H9 (cell line): ENCODE measurements around the gene PELI3. TPM values are rescaled to one million over a fixed set of nuclear protein-coding genes. Genes with fewer than 3 reads are reported as not detected.

Experiments
- DNase-seq: peaks from one replicate; pipeline ENCODE4 v3.0.0-alpha.2; 2017
- H2AFZ ChIP-seq: one replicate; pipeline ENCODE4 v1.6.1; 2013; ENCODE audit warnings: mild to moderate bottlenecking, low read length, control low read depth, moderate library complexity
- H2AK5ac ChIP-seq: 2 replicates; pipeline ENCODE4 v1.6.1; 2013; ENCODE audit warnings: low read length, control low read depth, mixed read lengths; ENCODE audit not compliant: insufficient read length
- H2BK120ac ChIP-seq: one replicate; pipeline ENCODE4 v1.6.1; 2013; ENCODE audit warnings: low read depth, mild to moderate bottlenecking, low read length, control low read depth, inconsistent platforms; ENCODE audit not compliant: poor library complexity, severe bottlenecking
- H2BK12ac ChIP-seq: 2 replicates; pipeline ENCODE4 v1.6.1; 2013; ENCODE audit warnings: low read length, control low read depth, mixed read lengths, low read depth; ENCODE audit not compliant: insufficient read length
- H2BK15ac ChIP-seq: 2 replicates; pipeline ENCODE4 v1.6.1; 2013; ENCODE audit warnings: low read depth, low read length, control low read depth
- H2BK20ac ChIP-seq: one replicate; pipeline ENCODE4 v1.6.1; 2013; ENCODE audit warnings: low read depth, mild to moderate bottlenecking, low read length, control low read depth, inconsistent platforms; ENCODE audit not compliant: poor library complexity, severe bottlenecking
- H2BK5ac ChIP-seq: 2 replicates; pipeline ENCODE4 v1.6.1; 2013; ENCODE audit warnings: low read length, control low read depth, mixed read lengths; ENCODE audit not compliant: insufficient read length
- H3K14ac ChIP-seq: 2 replicates; pipeline ENCODE4 v1.6.1; 2013; ENCODE audit warnings: low read length, control low read depth; ENCODE audit not compliant: insufficient read depth
- H3K18ac ChIP-seq: 2 replicates; pipeline ENCODE4 v1.6.1; 2013; ENCODE audit warnings: low read depth, mild to moderate bottlenecking, mixed read lengths, low read length, control low read depth; ENCODE audit not compliant: insufficient read length
- H3K23ac ChIP-seq: 2 replicates; pipeline ENCODE4 v1.6.1; 2013; ENCODE audit warnings: low read length, control low read depth, mixed read lengths, low read depth; ENCODE audit not compliant: insufficient read length
- H3K23me2 ChIP-seq: 2 replicates; pipeline ENCODE4 v1.6.1; 2013; ENCODE audit warnings: low read depth, mild to moderate bottlenecking, mixed read lengths, low read length, control low read depth; ENCODE audit not compliant: insufficient read length, poor library complexity, severe bottlenecking
- H3K27ac ChIP-seq: 2 replicates; pipeline ENCODE4 v1.5.1; 2013; ENCODE audit warnings: low read length, control low read depth, mixed read lengths, low read depth; ENCODE audit not compliant: insufficient read length
- H3K27me3 ChIP-seq: 2 replicates; pipeline ENCODE4 v1.6.1; 2013; ENCODE audit warnings: low read length, control low read depth, inconsistent platforms; ENCODE audit not compliant: insufficient read depth
- H3K4ac ChIP-seq: 2 replicates; pipeline ENCODE4 v1.6.1; 2013; ENCODE audit warnings: low read depth, mild to moderate bottlenecking, control low read depth, inconsistent platforms, low read length, moderate library complexity
- H3K4me1 ChIP-seq: 2 replicates; pipeline ENCODE4 v1.6.1; 2013; ENCODE audit warnings: low read length, control low read depth, inconsistent platforms; ENCODE audit not compliant: insufficient read depth
- H3K4me2 ChIP-seq: 2 replicates; pipeline ENCODE4 v1.6.1; 2013; ENCODE audit warnings: low read length, control low read depth, mixed read lengths; ENCODE audit not compliant: insufficient read length, insufficient read depth
- H3K56ac ChIP-seq: 2 replicates; pipeline ENCODE4 v1.6.1; 2013; ENCODE audit warnings: low read depth, mild to moderate bottlenecking, mixed read lengths, low read length, control low read depth; ENCODE audit not compliant: insufficient read length
- H3K79me1 ChIP-seq: 2 replicates; pipeline ENCODE4 v1.6.1; 2013; ENCODE audit warnings: low read depth, mild to moderate bottlenecking, moderate library complexity, low read length, control low read depth, inconsistent platforms; ENCODE audit not compliant: insufficient read depth, poor library complexity, severe bottlenecking
- H3K79me2 ChIP-seq: 2 replicates; pipeline ENCODE4 v1.6.1; 2013; ENCODE audit warnings: low read length, control low read depth, inconsistent platforms; ENCODE audit not compliant: insufficient read depth
- H3K9ac ChIP-seq: 2 replicates; pipeline ENCODE4 v1.6.1; 2013; ENCODE audit warnings: low read length, control low read depth, mixed read lengths; ENCODE audit not compliant: insufficient read length; ENCODE audit errors: extremely low read depth
- H3K9me3 ChIP-seq: one replicate; pipeline ENCODE4 v1.6.1; 2013; ENCODE audit warnings: low read depth, low read length, inconsistent platforms; ENCODE audit not compliant: control insufficient read depth
- H3T11ph ChIP-seq: one replicate; pipeline ENCODE4 v1.6.1; 2013; ENCODE audit warnings: mild to moderate bottlenecking, low read length, control low read depth, inconsistent platforms
- H4K20me1 ChIP-seq: one replicate; pipeline ENCODE4 v1.6.1; 2013; ENCODE audit not compliant: control insufficient read depth, insufficient read length, insufficient read depth
- H4K5ac ChIP-seq: 2 replicates; pipeline ENCODE4 v1.6.1; 2013; ENCODE audit warnings: low read depth, mild to moderate bottlenecking, mixed read lengths, low read length, control low read depth; ENCODE audit not compliant: insufficient read length
- H4K8ac ChIP-seq: replicated peaks from 2 replicates; pipeline ENCODE4 v1.6.1; 2013; ENCODE audit warnings: low read length, control low read depth, mixed read lengths, low read depth; ENCODE audit not compliant: insufficient read length
- H4K91ac ChIP-seq: 2 replicates; pipeline ENCODE4 v1.6.1; 2013; ENCODE audit warnings: low read depth, mild to moderate bottlenecking, moderate library complexity, mixed read lengths, low read length, control low read depth; ENCODE audit not compliant: insufficient read length
- H3K27ac Mint-ChIP-seq, 3 experiments: 2 replicates in 2 of 3; 3 replicates in 1 of 3; pipeline ENCODE4 v1.8.0; 2020 to 2021; ENCODE audit warnings: mixed read lengths in 3 of 3, mild to moderate bottlenecking in 1 of 3, moderate library complexity in 1 of 3
- H3K27me3 Mint-ChIP-seq: 2 replicates; pipeline ENCODE4 v1.8.0; 2021; ENCODE audit warnings: low read depth, mild to moderate bottlenecking, moderate library complexity, mixed read lengths
- H3K36me3 Mint-ChIP-seq, 3 experiments: 2 replicates in 2 of 3; 3 replicates in 1 of 3; pipeline ENCODE4 v1.8.0; 2020 to 2021; ENCODE audit warnings: low read depth in 3 of 3, mixed read lengths in 3 of 3; ENCODE audit not compliant: insufficient read depth in 1 of 3
- H3K4me1 Mint-ChIP-seq, 2 experiments: 2 replicates each; pipeline ENCODE4 v1.8.0; 2020; ENCODE audit warnings: mixed read lengths in 2 of 2
- H3K4me3 Mint-ChIP-seq, 2 experiments: 2 replicates in 1 of 2; 3 replicates in 1 of 2; pipeline ENCODE4 v1.8.0; 2020 to 2021; ENCODE audit warnings: mild to moderate bottlenecking in 2 of 2, mixed read lengths in 2 of 2, moderate library complexity in 1 of 2
- H3K9me3 Mint-ChIP-seq, 2 experiments: 2 replicates in 1 of 2; 3 replicates in 1 of 2; pipeline ENCODE4 v1.8.0; 2020; ENCODE audit warnings: mild to moderate bottlenecking in 2 of 2, mixed read lengths in 2 of 2, moderate library complexity in 1 of 2
- WGBS: extraction: QIAGEN DNeasy Blood & Tissue Kit; methylation state at CpG from one replicate; pipeline ENCODE4 v1.1.7; 2013; ENCODE audit warnings: missing lambda C conversion rate, low lambda C conversion rate, mixed read lengths; ENCODE audit not compliant: insufficient read length; ENCODE audit errors: extremely low coverage; 5-methylcytosine and 5-hydroxymethylcytosine counted together
- total RNA-seq: library from RNA; stranded (reverse); gene quantifications from 2 replicates; pipeline ENCODE4 v1.2.1, GENCODE V29; 2021
- TF ChIP-seq, protein P1 (sequence below): fragments of 200-600 bp; sonication (generic); conservative IDR thresholded peaks from 3 replicates; pipeline ENCODE4 v1.8.0; 2021; ENCODE audit warnings: antibody characterized with exemption, mild to moderate bottlenecking

The PELI3 gene
- total RNA-seq, 1 experiment from 2014 or later = 10.3 TPM

DNA sequence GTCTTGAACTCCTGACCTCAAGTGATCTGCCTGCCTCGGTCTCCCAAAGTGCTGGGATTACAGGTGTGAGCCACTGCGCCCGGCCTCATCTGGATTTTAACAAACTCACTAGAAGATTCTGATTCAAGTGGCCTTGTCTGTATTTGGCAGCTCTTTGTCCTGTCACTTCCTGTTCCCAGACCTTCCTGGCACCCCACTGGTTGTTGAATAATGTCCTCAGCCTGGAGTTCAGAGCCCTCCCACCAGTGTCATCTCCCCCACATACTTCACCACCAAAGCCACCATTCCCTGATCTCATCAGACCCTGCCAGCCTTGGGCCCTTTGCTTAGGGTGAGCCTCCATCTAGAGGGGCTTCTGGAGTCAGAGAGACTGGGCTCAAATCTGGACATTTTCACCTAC, 3.3 kb downstream of the PELI3 start:
- Histone ChIP-seq H3K79me2 (no peaks in the 10 kb centered on the region), H4K5ac (no peak overlapping the region), H4K20me1 (no peaks in the 10 kb centered on the region), H3K4me2 (no peak overlapping the region), H4K91ac (no peak overlapping the region), H2AK5ac (no peak overlapping the region), H3K4me1 (no peaks in the 10 kb centered on the region; the same call in 1 of the 2 replicates), H2BK12ac (no peak overlapping the region), H2BK15ac (no peak overlapping the region), H2BK5ac (no peak overlapping the region), H2AFZ (no peak overlapping the region), H3K9ac (no peak overlapping the region), H2BK20ac (no peak overlapping the region), H4K8ac (no peak overlapping the region), H2BK120ac (no peak overlapping the region), H3K23me2 (peaks cover 6% of the 10 kb centered on the region), H3T11ph (no peak overlapping the region), H3K4ac (no peak overlapping the region), H3K18ac (no peak overlapping the region), H3K27me3 (no peaks in the 10 kb centered on the region), H3K27ac (no peak overlapping the region), H3K79me1 (no peaks in the 10 kb centered on the region), H3K14ac (no peak overlapping the region), H3K23ac (no peak overlapping the region), H3K56ac (no peak overlapping the region), H3K9me3 (no peaks in the 10 kb centered on the region)
- Mint-ChIP-seq H3K4me1 (peaks cover 25 to 38% of the 10 kb centered on the region in 2 experiments), H3K9me3 (no peaks in the 10 kb centered on the region), H3K27me3 (peaks cover 6% of the 10 kb centered on the region), H3K36me3 (peaks cover 3 to 30% (median 23%) of the 10 kb centered on the region in 3 experiments; a peak in 6 of 7 replicates), H3K27ac (peak overlapping the region in 1 of 3 experiments; percentile 41; a peak in 4 of 7 replicates), H3K4me3 (peak overlapping the region in 1 of 2 experiments; percentile 54; a peak in 2 of 5 replicates)
- DNase-seq = peak; percentile 47
- WGBS = no CpG with 5 or more reads among the region's 3 CpGs
- TF ChIP-seq, protein P1, sequence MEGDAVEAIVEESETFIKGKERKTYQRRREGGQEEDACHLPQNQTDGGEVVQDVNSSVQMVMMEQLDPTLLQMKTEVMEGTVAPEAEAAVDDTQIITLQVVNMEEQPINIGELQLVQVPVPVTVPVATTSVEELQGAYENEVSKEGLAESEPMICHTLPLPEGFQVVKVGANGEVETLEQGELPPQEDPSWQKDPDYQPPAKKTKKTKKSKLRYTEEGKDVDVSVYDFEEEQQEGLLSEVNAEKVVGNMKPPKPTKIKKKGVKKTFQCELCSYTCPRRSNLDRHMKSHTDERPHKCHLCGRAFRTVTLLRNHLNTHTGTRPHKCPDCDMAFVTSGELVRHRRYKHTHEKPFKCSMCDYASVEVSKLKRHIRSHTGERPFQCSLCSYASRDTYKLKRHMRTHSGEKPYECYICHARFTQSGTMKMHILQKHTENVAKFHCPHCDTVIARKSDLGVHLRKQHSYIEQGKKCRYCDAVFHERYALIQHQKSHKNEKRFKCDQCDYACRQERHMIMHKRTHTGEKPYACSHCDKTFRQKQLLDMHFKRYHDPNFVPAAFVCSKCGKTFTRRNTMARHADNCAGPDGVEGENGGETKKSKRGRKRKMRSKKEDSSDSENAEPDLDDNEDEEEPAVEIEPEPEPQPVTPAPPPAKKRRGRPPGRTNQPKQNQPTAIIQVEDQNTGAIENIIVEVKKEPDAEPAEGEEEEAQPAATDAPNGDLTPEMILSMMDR = no peak
